Mesothelial cell of epicardium (in vitro differentiated cells): ENCODE data around the gene RNLS. TPM values are rescaled to one million over a fixed set of nuclear protein-coding genes. Genes with fewer than 3 reads are reported as not detected.
A peak's percentile ranks its signal among the peaks of the same experiment; 100 is the strongest.

Experiments used
- DNase-seq, 2 experiments: peaks; one replicate each; pipeline ENCODE4 v3.0.0; 2021; ENCODE audit warnings: low spot score in 2 of 2; ENCODE audit not compliant: unreplicated experiment in 2 of 2
- H3K27ac Mint-ChIP-seq: 2 replicates; pipeline ENCODE4 v1.8.0; 2021; ENCODE audit warnings: mixed read lengths
- H3K27me3 Mint-ChIP-seq: 2 replicates; pipeline ENCODE4 v1.8.0; 2021; ENCODE audit warnings: low read depth, mixed read lengths
- H3K36me3 Mint-ChIP-seq: 2 replicates; pipeline ENCODE4 v1.8.0; 2021; ENCODE audit warnings: mixed read lengths
- H3K4me1 Mint-ChIP-seq: 2 replicates; pipeline ENCODE4 v1.8.0; 2021; ENCODE audit warnings: mixed read lengths
- H3K4me3 Mint-ChIP-seq: 2 replicates; pipeline ENCODE4 v1.8.0; 2021; ENCODE audit warnings: mild to moderate bottlenecking, moderate library complexity, mixed read lengths
- H3K9me3 Mint-ChIP-seq: 2 replicates; pipeline ENCODE4 v1.8.0; 2021; ENCODE audit warnings: mixed read lengths
- CTCF ChIP-seq: fragments of 200-600 bp; sonication (generic); IDR thresholded peaks from one replicate; pipeline ENCODE4 v1.5.0; 2021; ENCODE audit warnings: antibody characterized with exemption; ENCODE audit not compliant: unreplicated experiment
- total RNA-seq: library from RNA; stranded (reverse); gene quantifications from 3 replicates; pipeline ENCODE4 v1.2.1, GENCODE V29; 2021

RNLS gene
- total RNA-seq, 1 donor from 2014 or later, result 9.4 TPM

- Mint-ChIP-seq H3K9me3 (no peaks in the 10 kb centered on the region), H3K4me1 (peaks cover 6% of the 10 kb centered on the region), H3K27ac (no peak overlapping the region)
These were observed 165.6 kb downstream of the RNLS start for GRCh38 chr10:88417387-88418030.

GRCh38 chr10:88416801-88417200 is 166.3 kb downstream of the RNLS start:
- Mint-ChIP-seq H3K9me3 (no peaks in the 10 kb centered on the region), H3K4me1 (peaks cover 6% of the 10 kb centered on the region), H3K4me3 (no peak overlapping the region), H3K27ac (peak overlapping the region; percentile 49), H3K27me3 (no peaks in the 10 kb centered on the region), H3K36me3 (no peaks in the 10 kb centered on the region)
- DNase-seq, result no peak
- TF ChIP-seq CTCF, result no peak

More at GRCh38 chr10:88417387-88418030, 165.6 kb downstream of the RNLS start:
- no peak overlapping the region for H3K4me3 Mint-ChIP-seq
- no peaks in the 10 kb centered on the region for H3K36me3 Mint-ChIP-seq
- no peak for DNase-seq
- no peaks in the 10 kb centered on the region for H3K27me3 Mint-ChIP-seq
- TF ChIP-seq CTCF, result no peak

- no peak for TF ChIP-seq CTCF
- H3K4me1 Mint-ChIP-seq, result peaks cover 6% of the 10 kb centered on the region
- no peak overlapping the region for H3K4me3 Mint-ChIP-seq
- no peaks in the 10 kb centered on the region for H3K9me3 Mint-ChIP-seq
- no peaks in the 10 kb centered on the region for H3K36me3 Mint-ChIP-seq
- no peak overlapping the region for H3K27ac Mint-ChIP-seq
- no peaks in the 10 kb centered on the region for H3K27me3 Mint-ChIP-seq
- no peak for DNase-seq
These were observed 167.5 kb downstream of the RNLS start for GRCh38 chr10:88415533-88416130.

- Mint-ChIP-seq H3K27me3 (no peaks in the 10 kb centered on the region), H3K36me3 (no peaks in the 10 kb centered on the region), H3K4me1 (peaks cover 6% of the 10 kb centered on the region), H3K4me3 (no peak overlapping the region), H3K27ac (no peak overlapping the region), H3K9me3 (no peaks in the 10 kb centered on the region)
- DNase-seq, result no peak
- TF ChIP-seq CTCF, result no peak
These were observed 169.7 kb downstream of the RNLS start for GRCh38 chr10:88413412-88413811.

DNA sequence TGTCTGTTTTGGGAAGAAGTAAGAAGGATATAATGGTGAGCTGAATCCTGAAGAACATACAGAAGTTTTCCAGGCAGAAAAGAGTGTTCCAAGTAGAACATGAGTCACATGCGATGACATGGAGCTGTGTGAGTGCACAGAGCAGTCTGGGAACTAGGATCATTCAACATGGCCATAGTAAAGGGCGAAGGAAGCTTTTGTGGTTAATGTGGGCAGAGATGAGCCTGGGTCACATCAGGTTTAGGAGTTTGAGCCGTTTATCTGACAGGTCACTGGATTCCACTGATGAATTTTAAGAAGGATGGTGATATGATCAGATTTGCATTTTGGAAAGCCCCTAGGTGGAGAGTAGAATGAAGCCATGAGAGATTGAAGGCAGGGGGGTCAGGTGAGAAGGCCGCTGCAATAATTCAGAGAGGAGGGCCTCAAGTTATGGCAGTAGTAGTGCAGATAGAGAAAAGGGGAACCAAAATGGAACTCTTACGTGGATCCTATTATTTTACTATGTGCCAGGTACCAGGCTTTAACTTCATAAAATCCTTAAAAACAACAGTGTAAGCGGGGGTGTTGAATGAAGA is 171.3 kb downstream of the RNLS start:
- Mint-ChIP-seq H3K9me3 (peaks cover 4% of the 10 kb centered on the region), H3K27ac (no peak overlapping the region), H3K36me3 (no peaks in the 10 kb centered on the region), H3K4me1 (peaks cover 2% of the 10 kb centered on the region), H3K4me3 (no peak overlapping the region), H3K27me3 (no peaks in the 10 kb centered on the region)
- TF ChIP-seq CTCF, result no peak
- no peak for DNase-seq
